Transverse colon (tissue), 4 donors: ENCODE measurements around the gene SARS1. TPM values are rescaled to one million over a fixed set of nuclear protein-coding genes. Genes with fewer than 3 reads are reported as not detected.
A peak's percentile ranks its signal among the peaks of the same experiment; 100 is the strongest.

Experiments
- DNase-seq: peaks from one replicate; pipeline ENCODE4 v3.0.0-alpha.2; 2019
- H3K27ac ChIP-seq, 4 donors: fragments of 200-600 bp; sonication (generic); 2 replicates each; pipeline ENCODE4 v1.5.1; 2016 to 2018; ENCODE audit warnings: inconsistent platforms in 4 of 4
- H3K27me3 ChIP-seq: fragments of 200-600 bp; sonication (generic); 2 replicates; pipeline ENCODE4 v1.5.1; 2017; ENCODE audit warnings: inconsistent platforms
- H3K36me3 ChIP-seq, 4 donors: fragments of 200-600 bp; sonication (generic); 2 replicates each; pipeline ENCODE4 v1.5.1; 2017 to 2019; ENCODE audit warnings: inconsistent platforms in 4 of 4
- H3K4me1 ChIP-seq, 4 donors: fragments of 200-600 bp; sonication (generic); 2 replicates each; pipeline ENCODE4 v1.5.1; 2017 to 2020; ENCODE audit warnings: inconsistent platforms in 4 of 4
- H3K4me3 ChIP-seq, 4 donors: fragments of 200-600 bp; sonication (generic); 1 replicate in 1 of 4; 2 replicates in 3 of 4; pipeline versions ENCODE4 v1.5.1 to v1.6.1; 2017 to 2019; ENCODE audit warnings: inconsistent platforms in 4 of 4
- H3K9me3 ChIP-seq, 2 donors: fragments of 200-600 bp; sonication (generic); 2 replicates each; pipeline ENCODE4 v1.5.1; 2017 to 2019; ENCODE audit warnings: inconsistent platforms in 2 of 2
- EP300 ChIP-seq: sonication (generic); formaldehyde crosslinking; IDR thresholded peaks from one replicate; pipeline ENCODE4 v1.6.1; 2017; ENCODE audit warnings: antibody characterized with exemption, low read depth
- POLR2A ChIP-seq: fragments of 450-650 bp; IDR thresholded peaks from one replicate; pipeline ENCODE4 v1.6.1; 2016; ENCODE audit warnings: antibody characterized with exemption, mild to moderate bottlenecking, moderate library complexity
- POLR2AphosphoS5 ChIP-seq, 3 donors: sonication (generic); formaldehyde crosslinking; IDR thresholded peaks; one replicate each; pipeline ENCODE4 v1.6.1; 2016; ENCODE audit warnings: antibody characterized with exemption in 3 of 3
- WGBS, 2 donors: methylation state at CpG; one replicate each; pipeline ENCODE4 v1.1.5; 2018; ENCODE audit warnings: low coverage in 1 of 2; 5-methylcytosine and 5-hydroxymethylcytosine counted together
- in situ Hi-C, 4 donors: fragments of 200-750 bp; cut with MboI; loops; one replicate each; pipeline versions ENCODE4 v1.15.0 to v1.15.1; 2017; ENCODE audit warnings: low sequenced_read_pairs in 3 of 4, low pct_ligation_motif_present in 1 of 4, low pct_unique_long_range_greater_than_20kb in 1 of 4
- intact Hi-C: fragments of 100-400 bp; cut with DNase I; formaldehyde crosslinking; loops from one replicate; pipeline ENCODE4 v1.15.1; 2023; ENCODE audit warnings: low total_unique reads
- total RNA-seq, 4 donors: library from RNA; depleted of rRNA; stranded (reverse); fragments of >200 nt; gene quantifications; one replicate each; pipeline ENCODE4 v1.1.0, GENCODE V29; 2016
- TF ChIP-seq, protein P1 (sequence below), 5 experiments: fragments of 200-600 bp in 3 of 5; fragments of 450-650 bp in 2 of 5; sonication (generic) in 3 of 5; IDR thresholded peaks; 1 replicate in 2 of 5; 2 replicates in 3 of 5; pipeline ENCODE4 v1.5.1; 2016 to 2017; ENCODE audit warnings: antibody characterized with exemption in 5 of 5, inconsistent platforms in 3 of 5, mild to moderate bottlenecking in 2 of 5, moderate library complexity in 1 of 5

SARS1 gene, protein sequence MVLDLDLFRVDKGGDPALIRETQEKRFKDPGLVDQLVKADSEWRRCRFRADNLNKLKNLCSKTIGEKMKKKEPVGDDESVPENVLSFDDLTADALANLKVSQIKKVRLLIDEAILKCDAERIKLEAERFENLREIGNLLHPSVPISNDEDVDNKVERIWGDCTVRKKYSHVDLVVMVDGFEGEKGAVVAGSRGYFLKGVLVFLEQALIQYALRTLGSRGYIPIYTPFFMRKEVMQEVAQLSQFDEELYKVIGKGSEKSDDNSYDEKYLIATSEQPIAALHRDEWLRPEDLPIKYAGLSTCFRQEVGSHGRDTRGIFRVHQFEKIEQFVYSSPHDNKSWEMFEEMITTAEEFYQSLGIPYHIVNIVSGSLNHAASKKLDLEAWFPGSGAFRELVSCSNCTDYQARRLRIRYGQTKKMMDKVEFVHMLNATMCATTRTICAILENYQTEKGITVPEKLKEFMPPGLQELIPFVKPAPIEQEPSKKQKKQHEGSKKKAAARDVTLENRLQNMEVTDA
- 100 to 1,000 TPM in 3 of 4 donors, 10 to 100 TPM in 1; 79.4 to 150 (median 125) TPM for total RNA-seq

DNA sequence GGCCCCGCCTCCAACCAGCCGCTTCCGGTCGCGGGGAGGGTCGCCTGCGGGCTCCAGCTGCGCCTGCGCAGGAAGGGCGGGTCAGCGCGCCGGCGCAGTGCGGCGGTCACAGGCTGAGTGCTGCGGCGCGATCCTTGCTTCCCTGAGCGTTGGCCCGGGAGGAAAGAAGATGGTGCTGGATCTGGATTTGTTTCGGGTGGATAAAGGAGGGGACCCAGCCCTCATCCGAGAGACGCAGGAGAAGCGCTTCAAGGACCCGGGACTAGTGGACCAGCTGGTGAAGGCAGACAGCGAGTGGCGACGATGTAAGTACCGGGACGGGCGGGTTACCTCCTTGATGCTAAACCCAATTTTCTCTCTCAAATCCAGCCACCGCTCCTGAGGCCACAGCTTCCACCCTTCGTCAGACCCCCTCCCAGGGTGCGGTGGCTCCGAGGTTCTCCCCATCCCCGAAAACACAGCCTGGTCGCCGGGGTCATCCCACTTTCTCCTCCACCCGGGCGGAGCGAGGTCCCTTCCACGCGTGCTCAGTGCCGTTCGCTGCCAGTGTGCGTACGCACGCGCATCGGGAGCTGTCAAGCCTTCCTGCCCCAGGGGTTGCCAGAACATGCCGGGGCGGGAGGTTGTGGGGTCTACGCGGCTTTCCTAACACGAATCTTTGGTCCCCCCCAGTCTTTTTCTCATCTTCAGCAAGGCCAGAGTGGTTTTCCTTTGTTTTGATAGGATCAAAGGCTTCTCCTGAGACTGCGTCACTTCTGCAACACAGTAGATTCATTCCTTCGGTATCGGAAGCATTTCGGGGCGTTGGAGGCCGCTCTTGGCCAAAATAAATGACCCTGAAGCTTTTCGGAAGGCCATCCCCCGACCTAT lies at the start of gene SARS1:
TSS of gene SARS1 (plus strand) at position 95 of the 870 bp plus-strand sequence. CDS start at position 170, 75 bp downstream.
- intact Hi-C loops (no loop called here), in situ Hi-C loops (no loop called here)
- H3K4me1 ChIP-seq = peaks cover 19 to 53% (median 32%) of the 10 kb centered on the region in 4 donors
- TF ChIP-seq POLR2A (peak; percentile 93), POLR2AphosphoS5 (IDR thresholded peaks at IDR 0.05) (peak; percentile 95 to 97 (median 97)), EP300 (no peak)
- TF ChIP-seq, protein P1, sequence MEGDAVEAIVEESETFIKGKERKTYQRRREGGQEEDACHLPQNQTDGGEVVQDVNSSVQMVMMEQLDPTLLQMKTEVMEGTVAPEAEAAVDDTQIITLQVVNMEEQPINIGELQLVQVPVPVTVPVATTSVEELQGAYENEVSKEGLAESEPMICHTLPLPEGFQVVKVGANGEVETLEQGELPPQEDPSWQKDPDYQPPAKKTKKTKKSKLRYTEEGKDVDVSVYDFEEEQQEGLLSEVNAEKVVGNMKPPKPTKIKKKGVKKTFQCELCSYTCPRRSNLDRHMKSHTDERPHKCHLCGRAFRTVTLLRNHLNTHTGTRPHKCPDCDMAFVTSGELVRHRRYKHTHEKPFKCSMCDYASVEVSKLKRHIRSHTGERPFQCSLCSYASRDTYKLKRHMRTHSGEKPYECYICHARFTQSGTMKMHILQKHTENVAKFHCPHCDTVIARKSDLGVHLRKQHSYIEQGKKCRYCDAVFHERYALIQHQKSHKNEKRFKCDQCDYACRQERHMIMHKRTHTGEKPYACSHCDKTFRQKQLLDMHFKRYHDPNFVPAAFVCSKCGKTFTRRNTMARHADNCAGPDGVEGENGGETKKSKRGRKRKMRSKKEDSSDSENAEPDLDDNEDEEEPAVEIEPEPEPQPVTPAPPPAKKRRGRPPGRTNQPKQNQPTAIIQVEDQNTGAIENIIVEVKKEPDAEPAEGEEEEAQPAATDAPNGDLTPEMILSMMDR (IDR thresholded peaks at IDR 0.05) = no peak
- H3K36me3 ChIP-seq = no peaks in the 10 kb centered on the region
- H3K9me3 ChIP-seq = no peaks in the 10 kb centered on the region
- DNase-seq = peak; percentile 92
- H3K4me3 ChIP-seq = peak within 1 kb of the TSS; percentile 55 to 90 (median 82)
- WGBS, 2 donors = 0% methylated on average over 21 to 52 of the region's 64 CpGs
- H3K27ac ChIP-seq = peak within 1 kb of the TSS; percentile 92 to 98 (median 96)
- H3K27me3 ChIP-seq = no peaks in the 10 kb centered on the region

DNA sequence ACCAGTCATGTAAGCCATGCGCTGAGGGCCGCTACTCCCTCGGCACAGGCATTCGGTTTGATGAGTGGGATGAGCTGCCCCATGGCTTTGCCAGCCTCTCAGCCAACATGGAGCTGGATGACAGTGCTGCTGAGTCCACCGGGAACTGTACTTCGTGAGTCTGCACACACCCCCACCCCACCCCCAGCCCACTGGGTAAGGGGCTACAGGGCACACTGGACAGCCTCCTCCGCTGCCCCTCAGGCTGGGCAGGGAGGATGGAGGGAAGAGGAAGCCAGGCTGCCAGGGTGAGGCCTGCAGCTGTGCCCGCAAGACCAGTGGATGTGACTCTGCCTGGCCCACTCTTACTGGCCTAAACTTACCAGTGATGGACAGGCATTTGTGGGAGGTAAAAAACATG lies 49.2 kb upstream of the SARS1 start:
- H3K27ac ChIP-seq = no peak overlapping the region

DNA sequence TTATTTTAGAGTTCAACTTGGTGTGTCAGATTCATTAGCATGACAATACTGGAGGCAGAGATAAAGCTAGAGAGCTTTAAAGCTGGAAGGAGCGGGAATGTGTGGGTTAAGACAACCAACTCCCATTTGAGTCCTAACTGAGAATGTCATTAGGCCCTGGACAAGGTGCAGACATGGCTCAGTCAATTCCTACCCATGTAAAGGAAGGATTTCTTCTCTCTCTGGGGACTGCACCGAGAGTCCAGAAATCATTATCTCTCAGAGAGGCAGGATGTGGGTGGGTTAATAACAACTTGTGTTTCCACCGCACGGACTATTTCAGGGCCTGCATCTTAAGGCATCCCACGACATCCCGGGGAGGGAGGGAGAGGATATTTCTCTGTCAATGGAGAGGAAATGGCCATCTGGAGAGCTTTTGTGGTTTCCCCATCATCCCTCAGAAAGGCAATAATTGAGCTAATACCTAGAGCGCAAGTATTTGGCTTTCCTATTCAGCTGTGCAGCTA lies 46.7 kb upstream of the SARS1 start:
- peaks cover 0 to 5% (median 0%) of the 10 kb centered on the region in 4 donors for H3K4me1 ChIP-seq
- no peak overlapping the region for H3K27ac ChIP-seq
- no peak overlapping the region for H3K4me3 ChIP-seq
- H3K9me3 ChIP-seq = no peaks in the 10 kb centered on the region
- in situ Hi-C loops = no loop called here
- TF ChIP-seq POLR2AphosphoS5 (IDR thresholded peaks at IDR 0.05) (no peak), POLR2A (no peak), EP300 (no peak)
- TF ChIP-seq, protein P1 (IDR thresholded peaks at IDR 0.05) = no peak
- DNase-seq = no peak
- WGBS, 2 donors = 68 to 100% methylated on average over 2 to 7 of the region's 7 CpGs
- intact Hi-C loops = no loop called here
- H3K36me3 ChIP-seq = no peaks in the 10 kb centered on the region
- H3K27me3 ChIP-seq = no peaks in the 10 kb centered on the region

More for the DNA sequence above, 49.2 kb upstream of the SARS1 start:
- Histone ChIP-seq H3K27me3 (no peaks in the 10 kb centered on the region), H3K36me3 (no peaks in the 10 kb centered on the region), H3K4me3 (no peak overlapping the region), H3K9me3 (no peaks in the 10 kb centered on the region), H3K4me1 (peaks cover 0 to 7% (median 0%) of the 10 kb centered on the region in 4 donors)
- DNase-seq = no peak
- in situ Hi-C loops = no loop called here
- intact Hi-C loops = no loop called here
- 95 to 100% methylated on average over 1 to 7 of the region's 8 CpGs for WGBS, 2 donors
- TF ChIP-seq EP300 (no peak), POLR2A (no peak), POLR2AphosphoS5 (IDR thresholded peaks at IDR 0.05) (no peak)
- TF ChIP-seq, protein P1 (IDR thresholded peaks at IDR 0.05) = no peak
